Measurements from ENCODE around the gene TBATA.

The TBATA gene

DNA sequence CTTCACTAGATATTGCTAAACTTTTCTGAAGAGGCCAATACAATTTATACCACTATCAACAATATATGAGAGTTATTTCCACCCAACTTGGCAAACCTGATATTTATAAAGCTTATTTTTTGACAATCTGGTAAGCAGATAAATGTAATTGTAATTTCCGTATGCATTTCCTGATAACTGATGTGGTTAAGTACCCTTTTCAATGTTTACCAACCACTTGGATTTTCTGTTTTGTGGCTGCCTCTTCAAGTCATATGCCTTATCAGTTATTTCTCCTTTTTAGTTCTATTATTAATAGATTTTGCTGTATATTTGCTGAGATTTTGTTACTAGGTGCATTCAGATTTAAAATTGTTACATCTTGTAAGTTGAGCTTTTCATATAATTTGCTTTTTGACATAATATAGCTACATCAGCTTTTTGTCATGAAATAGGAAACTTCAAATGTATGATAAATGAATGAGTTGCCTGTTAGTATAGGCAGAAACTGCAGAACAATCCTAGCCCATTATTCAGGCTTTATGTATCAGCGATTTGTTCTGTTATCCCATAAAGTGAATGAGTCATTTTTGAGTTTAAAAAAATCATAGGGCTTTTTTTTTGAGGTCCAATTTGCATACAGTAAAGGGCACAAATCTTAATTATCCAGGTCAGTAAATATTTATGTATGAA is 42.0 kb upstream of the TBATA start:
- no peak for TF ChIP-seq FOXP2 (optimal IDR thresholded peaks at IDR 0.05; ENCODE audit: borderline replicate concordance, extremely low read depth, extremely low read length, insufficient read depth)
- TF ChIP-seq SIN3A (IDR thresholded peaks at IDR 0.05; ENCODE audit: borderline replicate concordance, insufficient read depth, low read length) = no peak
- no peak for TF ChIP-seq TAF1 (IDR thresholded peaks at IDR 0.05; ENCODE audit: borderline replicate concordance, insufficient read depth, low read length)
- no peak for TF ChIP-seq REST (IDR thresholded peaks at IDR 0.05; ENCODE audit: insufficient read depth in 1 of 2, low read depth in 2 of 2, low read length in 2 of 2)
- TF ChIP-seq POLR2AphosphoS5 (IDR thresholded peaks at IDR 0.05; ENCODE audit: low read depth, low read length) = no peak

GRCh38 chr10:70822076-70822820 is 37.1 kb upstream of the TBATA start:
- no peak for TF ChIP-seq TAF1 (IDR thresholded peaks at IDR 0.05; ENCODE audit: borderline replicate concordance, insufficient read depth, low read length)

GRCh38 chr10:70820976-70821750 is 36.0 kb upstream of the TBATA start:
- TF ChIP-seq FOXP2 (optimal IDR thresholded peaks at IDR 0.05; ENCODE audit: borderline replicate concordance, extremely low read depth, extremely low read length, insufficient read depth) = no peak
- TF ChIP-seq POLR2AphosphoS5 (IDR thresholded peaks at IDR 0.05; ENCODE audit: low read depth, low read length) = no peak
- no peak for TF ChIP-seq REST (IDR thresholded peaks at IDR 0.05; ENCODE audit: insufficient read depth in 1 of 2, low read depth in 2 of 2, low read length in 2 of 2)
- TF ChIP-seq TAF1 (IDR thresholded peaks at IDR 0.05; ENCODE audit: borderline replicate concordance, insufficient read depth, low read length) = no peak
- TF ChIP-seq SIN3A (IDR thresholded peaks at IDR 0.05; ENCODE audit: borderline replicate concordance, insufficient read depth, low read length) = no peak

GRCh38 chr10:70816220-70816894 is 31.2 kb upstream of the TBATA start:
- TF ChIP-seq REST (IDR thresholded peaks at IDR 0.05; ENCODE audit: insufficient read depth in 1 of 2, low read depth in 2 of 2, low read length in 2 of 2) (no peak), POLR2AphosphoS5 (IDR thresholded peaks at IDR 0.05; ENCODE audit: low read depth, low read length) (no peak; the same call in 1 of the 2 replicates), SIN3A (IDR thresholded peaks at IDR 0.05; ENCODE audit: borderline replicate concordance, insufficient read depth, low read length) (0 out of 2 replicates have a peak, but pooled peaks have one; percentile 86), FOXP2 (optimal IDR thresholded peaks at IDR 0.05; ENCODE audit: borderline replicate concordance, extremely low read depth, extremely low read length, insufficient read depth) (peak; percentile 33), TAF1 (IDR thresholded peaks at IDR 0.05; ENCODE audit: borderline replicate concordance, insufficient read depth, low read length) (no peak)

Data from PFSK-1 (cell line).